PC-9 (cell line): ENCODE data around the gene HLA-DQA2. TPM values are rescaled to one million over a fixed set of nuclear protein-coding genes. Genes with fewer than 3 reads are reported as not detected.

Experiments
- Bru-seq: library from RNA; stranded (reverse); fragments of 400-500 nt; gene quantifications from one replicate; lab custom pipeline; 2021; lab: Mats Ljungman, UMichigan
- BruChase-seq, 2 experiments: library from RNA; stranded (reverse); fragments of 400-500 nt; gene quantifications; one replicate each; lab custom pipeline; 2021; lab: Mats Ljungman, UMichigan
- BruUV-seq: library from RNA; stranded (reverse); fragments of 400-500 nt; replicated peaks from 2 replicates; lab custom pipeline; 2021; lab: Mats Ljungman, UMichigan
- CTCF ChIA-PET: fragments of 300-600 bp; sonication (Branson Sonifier 250); formaldehyde crosslinking; loops from one replicate; lab custom pipeline; 2022; ENCODE audit warnings: antibody characterized with exemption; lab: Charles Lee
- POLR2A ChIA-PET: fragments of 300-600 bp; sonication (Branson Sonifier 250); formaldehyde crosslinking; loops from one replicate; lab custom pipeline; 2022; ENCODE audit warnings: antibody characterized with exemption; ENCODE audit not compliant: unreplicated experiment; lab: Charles Lee
- DNase-seq, 2 experiments: peaks; one replicate each; pipeline versions ENCODE4 v3.0.0 to v3.0.0-alpha.2; 2015 to 2022; ENCODE audit warnings: mixed read lengths in 1 of 2
- H2AFZ ChIP-seq: fragments of 200-600 bp; sonication (generic); 2 replicates; pipeline ENCODE4 v1.8.1; 2017; ENCODE audit warnings: antibody characterized with exemption
- H3F3A ChIP-seq: fragments of 200-600 bp; sonication (generic); 2 replicates; pipeline ENCODE4 v1.8.1; 2017; ENCODE audit warnings: antibody characterized with exemption, mild to moderate bottlenecking, low read depth; ENCODE audit not compliant: insufficient read depth
- H3K27ac ChIP-seq: fragments of 200-600 bp; sonication (generic); 2 replicates; pipeline ENCODE4 v1.6.1; 2016; ENCODE audit warnings: mixed run types
- H3K27me3 ChIP-seq: fragments of 200-600 bp; sonication (generic); 2 replicates; pipeline ENCODE4 v1.6.1; 2016; ENCODE audit warnings: low read depth, mixed run types; ENCODE audit not compliant: insufficient read depth
- H3K36me3 ChIP-seq: fragments of 200-600 bp; sonication (generic); 2 replicates; pipeline ENCODE4 v1.6.1; 2016; ENCODE audit warnings: low read depth, mixed run types
- H3K4me1 ChIP-seq: fragments of 200-600 bp; sonication (generic); replicated peaks from 2 replicates; pipeline ENCODE4 v1.6.1; 2016; ENCODE audit warnings: mixed run types; ENCODE audit not compliant: insufficient read depth
- H3K4me2 ChIP-seq: fragments of 200-600 bp; sonication (generic); 2 replicates; pipeline ENCODE4 v1.6.1; 2017; ENCODE audit warnings: mixed run types
- H3K4me3 ChIP-seq: fragments of 200-600 bp; sonication (generic); 2 replicates; pipeline ENCODE4 v1.6.1; 2016; ENCODE audit warnings: mixed run types
- H3K79me2 ChIP-seq: fragments of 200-600 bp; sonication (generic); 2 replicates; pipeline ENCODE4 v1.6.1; 2017; ENCODE audit warnings: low read depth, mixed run types
- H3K9me2 ChIP-seq: fragments of 200-600 bp; sonication (generic); 2 replicates; pipeline ENCODE4 v1.8.1; 2017; ENCODE audit warnings: mild to moderate bottlenecking; ENCODE audit not compliant: insufficient read depth
- H3K9me3 ChIP-seq: fragments of 200-600 bp; sonication (generic); 2 replicates; pipeline ENCODE4 v1.8.1; 2016; ENCODE audit warnings: low read depth; ENCODE audit not compliant: insufficient read depth
- H4K20me1 ChIP-seq: fragments of 200-600 bp; sonication (generic); 2 replicates; pipeline ENCODE4 v1.8.1; 2017; ENCODE audit not compliant: insufficient read depth
- EZH2 ChIP-seq: fragments of 200-600 bp; sonication (generic); IDR thresholded peaks from 2 replicates; pipeline ENCODE4 v1.8.0; 2017; ENCODE audit warnings: antibody characterized with exemption, low read depth
- intact Hi-C: fragments of 100-400 bp; cut with micrococcal nuclease; formaldehyde crosslinking; loops from one replicate; pipeline ENCODE4 v1.10.0; 2022; ENCODE audit not compliant: unreplicated experiment
- long read RNA-seq: library from polyadenylated mRNA; stranded (forward); transcript quantifications from one replicate; pipeline ENCODE4 v2.0.0, GENCODE V29; 2022
- total RNA-seq: library from RNA; stranded (reverse); gene quantifications from 2 replicates; pipeline ENCODE4 v1.2.3, GENCODE V29; 2021
- TF ChIP-seq, protein P1 (sequence below): fragments of 200-600 bp; sonication (generic); conservative IDR thresholded peaks from 2 replicates; pipeline ENCODE4 v1.6.1; 2017; ENCODE audit warnings: mixed run types, antibody characterized with exemption, mild to moderate bottlenecking, moderate library complexity

HLA-DQA2 gene
- not detected in 2 replicates for total RNA-seq
- not detected for Bru-seq, nascent RNA
- BruChase-seq, experiment 1, labeled RNA remaining after a 2-hour chase = not detected
- not detected for BruChase-seq, experiment 2, labeled RNA remaining after a 6-hour chase
- long read RNA-seq = 0 reads

DNA sequence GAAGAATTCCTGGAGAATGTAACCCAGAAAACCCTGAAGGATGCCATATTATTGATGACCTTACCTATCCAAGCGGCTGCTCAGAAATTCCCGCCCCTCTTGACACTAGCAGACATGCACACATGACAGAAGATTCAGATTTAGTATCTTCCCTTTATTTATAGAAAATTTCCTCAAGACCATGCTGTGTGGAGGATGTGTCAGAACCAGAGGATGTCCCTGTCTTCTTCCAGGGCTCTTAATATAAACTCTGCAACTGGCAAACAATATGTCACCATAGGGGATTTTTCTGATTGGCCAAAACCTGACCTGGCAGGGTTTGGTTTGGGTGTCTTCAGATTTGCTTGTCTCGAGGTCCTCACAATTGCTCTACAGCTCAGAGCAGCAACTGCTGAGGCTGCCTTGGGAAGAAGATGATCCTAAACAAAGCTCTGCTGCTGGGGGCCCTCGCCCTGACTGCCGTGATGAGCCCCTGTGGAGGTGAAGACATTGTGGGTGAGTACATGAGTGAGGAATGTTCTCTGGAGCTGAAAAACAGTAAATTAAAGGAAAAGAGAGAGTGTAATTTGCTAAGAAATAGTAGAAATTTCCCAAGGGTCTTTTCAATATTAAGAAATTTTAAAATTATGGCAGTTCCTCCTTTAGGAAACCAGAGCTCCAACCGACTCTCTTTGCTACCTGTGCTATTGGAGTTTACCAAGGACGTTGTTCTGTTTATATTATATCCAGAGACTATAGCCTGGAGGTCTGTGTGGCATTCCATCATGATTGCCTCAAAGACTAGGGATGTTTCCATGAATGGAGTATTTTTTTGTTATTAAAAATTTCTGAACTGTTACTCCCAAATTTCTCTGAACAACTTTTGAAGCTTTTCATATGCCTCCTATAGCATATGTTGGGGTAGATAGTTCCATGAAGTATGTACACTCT lies at the start of gene HLA-DQA2:
Gene HLA-DQA2, plus strand, starts transcription at position 361 of the 930 bp plus-strand sequence. Its CDS starts 53 bp downstream, at position 414.
- POLR2A ChIA-PET = no interaction called here
- intact Hi-C loops = no loop called here
- no peak for TF ChIP-seq EZH2
- TF ChIP-seq, protein P1, sequence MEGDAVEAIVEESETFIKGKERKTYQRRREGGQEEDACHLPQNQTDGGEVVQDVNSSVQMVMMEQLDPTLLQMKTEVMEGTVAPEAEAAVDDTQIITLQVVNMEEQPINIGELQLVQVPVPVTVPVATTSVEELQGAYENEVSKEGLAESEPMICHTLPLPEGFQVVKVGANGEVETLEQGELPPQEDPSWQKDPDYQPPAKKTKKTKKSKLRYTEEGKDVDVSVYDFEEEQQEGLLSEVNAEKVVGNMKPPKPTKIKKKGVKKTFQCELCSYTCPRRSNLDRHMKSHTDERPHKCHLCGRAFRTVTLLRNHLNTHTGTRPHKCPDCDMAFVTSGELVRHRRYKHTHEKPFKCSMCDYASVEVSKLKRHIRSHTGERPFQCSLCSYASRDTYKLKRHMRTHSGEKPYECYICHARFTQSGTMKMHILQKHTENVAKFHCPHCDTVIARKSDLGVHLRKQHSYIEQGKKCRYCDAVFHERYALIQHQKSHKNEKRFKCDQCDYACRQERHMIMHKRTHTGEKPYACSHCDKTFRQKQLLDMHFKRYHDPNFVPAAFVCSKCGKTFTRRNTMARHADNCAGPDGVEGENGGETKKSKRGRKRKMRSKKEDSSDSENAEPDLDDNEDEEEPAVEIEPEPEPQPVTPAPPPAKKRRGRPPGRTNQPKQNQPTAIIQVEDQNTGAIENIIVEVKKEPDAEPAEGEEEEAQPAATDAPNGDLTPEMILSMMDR = no peak
- Histone ChIP-seq H2AFZ (no peak within 1 kb of the TSS), H3K27me3 (peaks cover 60% of the 10 kb centered on the region), H3K4me1 (no peaks in the 10 kb centered on the region), H3K9me3 (no peaks in the 10 kb centered on the region), H3K4me2 (no peak within 1 kb of the TSS), H3K4me3 (no peak within 1 kb of the TSS), H3K27ac (no peak within 1 kb of the TSS), H4K20me1 (no peaks in the 10 kb centered on the region), H3K79me2 (no peaks in the 10 kb centered on the region), H3K9me2 (no peaks in the 10 kb centered on the region), H3F3A (no peaks in the 10 kb centered on the region), H3K36me3 (no peaks in the 10 kb centered on the region)
- DNase-seq = no peak
- CTCF ChIA-PET = interaction anchor here (0.6 kb wide), 1 partner anchor 342 kb away, joined by 5 read pairs; no protein-coding TSS in a partner anchor
- no TSS peak for BruUV-seq

DNA sequence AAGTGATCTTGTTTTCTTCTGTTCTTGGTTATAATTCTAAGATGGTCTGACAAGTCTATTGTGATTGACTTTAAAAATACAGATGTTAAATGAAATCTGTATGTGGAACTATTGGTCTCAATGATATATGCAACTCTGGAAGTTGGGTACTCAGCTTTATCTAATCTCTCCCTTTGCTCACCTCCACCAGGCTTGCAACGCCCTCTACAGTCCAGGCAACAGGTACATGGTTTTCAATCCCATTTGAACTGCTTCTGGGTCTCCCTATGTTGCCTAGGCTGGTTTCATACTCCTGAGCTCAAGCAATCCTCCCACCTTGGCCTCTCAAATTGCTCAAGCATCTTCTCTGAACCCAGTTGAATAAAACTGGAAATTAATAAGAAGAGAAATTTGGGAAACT lies 49.2 kb upstream of the HLA-DQA2 start:
- no peak overlapping the region for H2AFZ ChIP-seq
- H3K79me2 ChIP-seq = no peaks in the 10 kb centered on the region
- H3K36me3 ChIP-seq = no peaks in the 10 kb centered on the region
- intact Hi-C loops = loop anchor here (2.0 kb wide), 1 partner anchor 259 kb away; no protein-coding TSS in a partner anchor
- no peak for TF ChIP-seq EZH2
- TF ChIP-seq, protein P1 = no peak
- H3K9me2 ChIP-seq = no peaks in the 10 kb centered on the region
- no peak overlapping the region for H3K4me3 ChIP-seq
- H3K4me1 ChIP-seq = no peaks in the 10 kb centered on the region
- H3F3A ChIP-seq = no peaks in the 10 kb centered on the region
- POLR2A ChIA-PET = no interaction called here
- peak in 1 of 2 experiments; percentile 18 for DNase-seq
- no peaks in the 10 kb centered on the region for H4K20me1 ChIP-seq
- no peaks in the 10 kb centered on the region for H3K27me3 ChIP-seq
- no peak overlapping the region for H3K4me2 ChIP-seq
- BruUV-seq = no TSS peak
- H3K9me3 ChIP-seq = no peaks in the 10 kb centered on the region
- CTCF ChIA-PET = interaction anchor here (0.5 to 1.1 kb wide), 4 partner anchors 69 to 945 kb away, joined by 3 to 4 read pairs (median 4); no protein-coding TSS in a partner anchor
- no peak overlapping the region for H3K27ac ChIP-seq

DNA sequence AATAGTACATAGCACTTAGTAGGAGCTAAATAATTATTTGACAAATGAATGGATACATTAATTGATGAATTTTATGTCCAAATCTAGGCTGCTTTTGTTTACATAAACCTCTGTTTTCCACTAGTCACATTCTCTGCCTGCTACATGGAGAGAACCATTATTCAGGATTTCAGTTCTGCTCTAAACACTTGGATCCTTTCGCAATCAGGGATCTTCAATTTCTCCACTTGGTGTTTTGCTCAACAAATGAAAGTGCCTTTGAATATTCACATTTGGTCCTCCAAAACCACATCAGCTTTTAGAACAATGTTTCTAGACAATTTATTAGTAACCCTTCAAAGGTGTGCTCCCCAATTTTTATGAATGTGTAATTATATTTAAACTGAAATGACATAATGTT lies 44.2 kb upstream of the HLA-DQA2 start:
- Histone ChIP-seq H3K36me3 (no peaks in the 10 kb centered on the region), H3K9me3 (no peaks in the 10 kb centered on the region), H3K9me2 (no peaks in the 10 kb centered on the region), H3K79me2 (no peaks in the 10 kb centered on the region), H3K27ac (no peak overlapping the region), H3K4me1 (no peaks in the 10 kb centered on the region), H2AFZ (no peak overlapping the region), H3K4me2 (no peak overlapping the region), H3K27me3 (0 out of 2 replicates have a peak, but pooled peaks cover 3% of the 10 kb centered on the region), H4K20me1 (no peaks in the 10 kb centered on the region), H3K4me3 (no peak overlapping the region), H3F3A (no peaks in the 10 kb centered on the region)
- ChIA-PET POLR2A (interaction anchor here (0.6 kb wide), 1 partner anchor 287 kb away, joined by 3 read pairs; no protein-coding TSS in a partner anchor), CTCF (no interaction called here)
- BruUV-seq = no TSS peak
- no peak for DNase-seq
- intact Hi-C loops = no loop called here
- TF ChIP-seq, protein P1 = no peak
- no peak for TF ChIP-seq EZH2
